HG03064 (cell line): ENCODE results near the gene CCER1.

Source experiments
- ATAC-seq: cut with Tn5 transposase; IDR thresholded peaks from one replicate; pipeline ENCODE4 v1.9.1; 2021; ENCODE audit warnings: low read depth; ENCODE audit not compliant: unreplicated experiment

Gene CCER1

DNA sequence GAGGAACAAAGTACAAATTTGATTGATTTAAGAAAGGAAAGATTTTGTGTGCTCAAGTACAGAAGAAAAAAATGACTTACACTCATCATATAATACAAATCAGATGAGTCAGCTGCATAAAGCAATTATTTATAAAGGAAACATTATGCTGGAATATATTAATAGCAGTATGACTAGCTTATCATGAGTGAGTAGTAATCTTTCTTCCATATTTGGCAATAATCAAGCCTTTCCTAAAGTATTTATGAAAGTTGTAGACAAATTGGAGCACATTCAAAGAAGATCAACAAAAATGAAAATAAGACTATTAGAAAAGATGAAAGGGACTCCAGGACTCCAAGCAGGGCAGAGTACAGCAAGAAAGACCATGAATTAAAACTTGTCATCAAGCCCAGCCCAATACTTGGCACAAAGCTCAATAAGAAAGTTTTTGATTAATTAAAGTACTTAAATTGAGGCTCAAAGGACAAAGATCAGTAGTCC lies 32.8 kb downstream of the CCER1 start:
- no peak for ATAC-seq

DNA sequence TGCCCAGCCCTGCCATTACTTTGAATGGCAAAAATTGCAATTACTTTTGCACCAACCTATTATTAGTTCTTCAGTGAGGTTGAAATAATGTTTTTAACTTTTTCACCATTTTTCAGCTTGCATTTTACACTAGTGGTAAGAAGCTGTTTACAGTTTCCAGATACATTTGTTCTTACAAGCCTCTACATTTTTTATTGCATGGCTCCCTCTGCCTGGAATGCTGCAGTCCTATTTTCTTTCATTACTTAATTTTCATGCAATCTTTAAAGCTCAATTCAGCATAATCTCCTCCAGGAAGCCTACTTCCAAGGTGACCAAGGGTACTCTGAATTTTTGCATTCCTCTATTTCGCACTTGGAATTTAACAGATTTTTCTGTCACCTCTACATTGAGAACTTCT lies 33.4 kb downstream of the CCER1 start:
- ATAC-seq = no peak

DNA sequence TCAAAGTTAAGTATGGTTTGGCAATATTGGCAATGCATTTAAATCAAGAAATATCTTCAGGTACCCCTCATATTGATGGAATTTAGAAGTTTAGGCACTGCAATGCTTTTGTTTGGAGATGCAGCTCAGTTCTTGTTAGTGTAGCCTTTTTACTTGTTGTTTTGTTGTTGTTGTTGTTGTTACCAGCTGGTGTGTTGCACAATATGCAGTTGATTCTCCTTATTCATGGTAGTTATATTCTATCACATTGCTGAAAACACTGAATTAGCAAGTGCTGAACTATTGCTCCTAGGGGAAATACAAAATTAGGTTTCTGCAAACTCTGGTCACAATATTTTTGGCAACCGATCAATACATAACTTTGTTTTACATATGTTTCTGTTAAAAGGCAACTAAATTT lies 34.8 kb downstream of the CCER1 start:
- no peak for ATAC-seq

DNA sequence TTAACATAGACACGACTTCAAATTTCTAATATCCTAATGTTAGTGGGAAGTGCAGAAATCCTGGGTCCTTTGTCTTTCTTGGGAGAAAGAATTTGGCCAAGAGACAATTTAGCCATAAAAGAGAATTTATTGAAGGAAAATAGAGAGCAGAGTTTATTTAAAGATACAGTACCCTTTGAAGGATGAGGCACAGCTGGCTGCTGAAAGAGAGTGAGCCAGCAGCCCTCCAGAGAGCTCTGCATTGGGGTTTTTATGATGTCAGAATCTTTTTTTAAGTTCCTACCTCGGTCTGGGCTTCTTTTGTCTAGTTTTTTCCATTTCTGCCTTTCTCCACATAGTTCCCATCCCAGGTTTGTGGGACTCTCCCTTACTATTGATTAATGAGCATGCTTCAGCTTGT lies 37.5 kb downstream of the CCER1 start:
- no peak for ATAC-seq

DNA sequence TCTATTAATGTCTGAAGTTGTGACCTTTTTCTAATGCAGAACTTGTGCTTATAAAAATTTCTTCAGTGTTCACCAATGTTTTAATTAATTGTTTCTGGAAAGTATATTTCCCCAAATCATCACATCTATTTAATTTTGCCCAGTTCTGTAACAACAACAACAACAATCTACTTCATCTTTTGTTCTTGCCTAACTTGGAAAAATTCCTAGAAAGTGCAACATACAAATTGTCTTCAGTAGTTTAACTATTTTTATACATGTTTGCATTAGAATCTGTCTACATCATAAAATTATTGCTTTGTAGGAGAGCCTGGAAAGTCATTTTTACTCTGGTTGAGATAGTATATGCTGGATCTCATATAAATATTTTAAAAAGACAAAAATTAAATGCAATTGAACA lies 38.5 kb downstream of the CCER1 start:
- no peak for ATAC-seq

DNA sequence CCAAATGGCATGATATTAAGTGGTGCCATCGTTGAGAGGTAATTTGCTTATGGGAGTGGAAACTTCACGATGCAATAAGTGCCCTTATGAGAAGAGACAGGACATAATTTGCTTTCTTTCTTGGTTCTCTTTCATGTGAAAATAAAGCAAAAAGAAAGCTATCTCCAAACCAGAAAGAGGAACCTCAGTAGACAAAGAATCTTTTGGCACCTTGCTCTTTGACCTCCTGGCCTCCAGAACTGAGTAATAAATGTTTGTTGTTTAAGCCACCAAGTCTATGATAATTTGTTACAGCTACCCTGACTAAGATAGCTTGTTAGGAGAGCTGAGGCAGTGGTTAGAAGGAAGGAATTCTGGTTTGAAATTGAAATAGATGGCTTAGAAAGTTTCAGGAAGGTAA lies 39.6 kb downstream of the CCER1 start:
- no peak for ATAC-seq

DNA sequence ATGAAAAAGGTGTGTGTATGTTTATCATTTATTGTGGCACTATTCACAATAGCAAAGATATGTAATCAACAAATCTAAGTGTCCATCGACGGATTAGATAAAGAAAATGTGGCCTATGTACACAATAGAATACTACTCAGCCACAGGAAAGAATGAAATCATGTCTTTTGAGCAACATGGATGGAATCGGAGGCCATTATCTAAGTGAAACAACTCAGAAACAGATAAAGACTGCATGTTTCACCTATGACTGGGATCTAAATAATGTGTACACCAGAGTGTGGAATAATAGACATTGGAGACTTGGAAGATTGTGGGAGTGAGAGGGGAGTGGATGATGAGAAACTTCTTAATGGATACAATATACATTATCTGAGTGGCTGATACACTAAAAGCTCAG lies 44.0 kb downstream of the CCER1 start:
- no peak for ATAC-seq

DNA sequence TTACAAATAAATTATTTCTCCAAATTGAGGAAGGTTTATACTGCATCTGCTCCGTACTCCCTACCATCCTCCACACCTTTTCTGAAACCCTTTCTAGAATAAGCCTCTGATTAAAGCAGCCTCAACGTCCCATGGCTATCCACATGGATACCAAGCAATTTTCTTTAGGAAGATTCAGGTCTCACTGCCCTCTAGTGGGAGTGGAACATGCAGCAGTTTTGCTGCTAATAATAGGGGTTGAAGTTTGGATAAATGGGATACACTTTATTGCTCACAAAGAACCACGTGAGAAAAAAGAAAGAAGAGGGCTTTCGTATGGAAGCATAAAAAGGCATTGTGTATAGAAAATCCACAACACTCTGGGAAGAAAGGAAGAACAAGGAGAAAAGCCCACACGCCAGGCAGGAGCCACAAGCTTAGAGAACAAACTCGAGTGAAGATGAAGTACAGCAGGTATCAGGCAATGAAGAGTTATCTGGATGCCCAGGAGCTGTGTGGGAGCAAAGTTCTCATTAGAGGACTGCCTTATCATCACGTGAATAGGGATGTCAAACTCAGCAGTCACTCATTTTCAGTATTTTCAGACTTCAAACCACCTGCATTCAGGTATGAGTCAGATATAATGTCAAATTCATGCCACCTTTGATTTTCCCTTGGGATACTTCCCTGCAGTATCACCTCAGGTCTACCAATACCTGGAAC lies 45.8 kb downstream of the CCER1 start:
- no peak for ATAC-seq

DNA sequence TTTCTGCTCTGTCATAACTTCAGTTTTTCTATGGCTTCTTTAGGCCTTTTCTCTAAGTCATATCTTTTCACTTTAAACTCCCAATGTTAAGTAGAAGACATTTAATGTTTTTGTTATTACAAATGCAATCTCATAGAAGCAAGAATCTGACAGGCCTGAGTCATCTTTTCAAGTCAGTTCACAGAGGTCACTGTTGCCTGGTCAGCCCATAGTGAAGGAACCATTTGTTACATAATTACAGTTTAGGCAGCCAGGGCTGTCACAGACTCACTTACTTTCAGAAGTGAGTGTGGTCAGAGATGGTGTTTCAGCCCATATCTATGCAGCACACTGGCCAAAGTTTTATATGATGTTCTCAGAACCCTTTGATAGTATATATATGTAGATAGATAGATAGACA lies 46.5 kb downstream of the CCER1 start:
- no peak for ATAC-seq

DNA sequence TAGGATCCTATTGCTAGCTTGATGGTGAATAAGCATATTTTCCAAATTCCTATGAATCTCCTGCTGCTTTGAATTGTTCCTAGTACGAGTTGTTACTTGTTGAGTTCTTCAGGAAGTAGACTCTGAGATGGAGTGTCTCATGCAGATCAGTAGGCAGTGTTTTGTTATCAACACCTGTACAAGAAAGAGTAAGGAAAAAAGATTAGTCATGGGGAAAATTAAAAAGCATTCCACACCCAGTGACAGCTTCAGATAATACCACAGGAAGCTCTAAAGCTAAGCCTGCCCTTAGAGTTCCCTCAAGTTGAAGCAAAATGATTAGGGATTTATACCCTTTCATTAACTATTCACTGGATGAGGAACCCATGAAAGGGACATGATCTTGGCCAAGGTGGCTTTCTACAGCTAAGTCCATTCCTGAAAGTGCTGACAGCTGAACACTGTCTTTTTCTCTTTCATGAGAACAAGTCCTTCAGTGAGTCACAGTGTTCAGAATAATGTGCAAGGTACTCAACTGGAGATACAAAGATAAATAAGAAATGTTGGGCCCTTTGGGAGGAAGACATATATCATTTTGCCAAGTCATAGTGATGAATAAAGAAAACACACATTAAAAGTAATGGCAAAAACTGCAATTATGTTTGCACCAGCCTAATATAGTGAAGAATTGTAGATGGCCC lies 49.1 kb downstream of the CCER1 start:
- no peak for ATAC-seq

DNA sequence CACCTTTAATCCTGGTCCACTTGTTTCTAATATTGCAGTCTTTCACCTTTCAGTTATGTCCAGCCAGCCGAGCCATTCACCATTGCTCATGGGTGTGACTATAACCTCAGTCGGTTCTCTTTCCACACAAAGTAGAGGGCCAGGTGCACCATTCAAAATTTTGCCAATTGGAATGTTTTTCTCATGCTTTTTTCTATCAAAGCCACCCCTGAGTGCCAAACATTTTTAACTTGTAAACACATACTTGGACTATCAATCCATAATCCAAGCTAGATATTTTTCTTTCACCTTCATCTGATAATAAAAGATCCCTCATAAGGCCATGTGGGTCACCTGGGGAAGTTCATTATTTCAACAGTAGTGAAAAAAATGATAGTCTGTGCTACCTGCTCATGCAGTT lies 52.4 kb downstream of the CCER1 start:
- ATAC-seq = no peak
